Activated CD8-positive, alpha-beta memory T cell treated with anti-CD3 and anti-CD28 coated beads, Interleukin-2, amount 50 U/mL, for 4 hours (primary cell): ENCODE results near the gene GNG4.
"Not testable (repeated sequence)": the region's sequence is repeated elsewhere in the genome, so short reads cannot be mapped to it uniquely, and the experiment has no call there.

Source experiments
- DNase-seq: peaks from one replicate; pipeline ENCODE4 v3.0.0-alpha.2; 2020

The GNG4 gene

GRCh38 chr1:235648954-235649367, 623 bp downstream of the GNG4 start:
- DNase-seq, result peak; percentile 53

DNA sequence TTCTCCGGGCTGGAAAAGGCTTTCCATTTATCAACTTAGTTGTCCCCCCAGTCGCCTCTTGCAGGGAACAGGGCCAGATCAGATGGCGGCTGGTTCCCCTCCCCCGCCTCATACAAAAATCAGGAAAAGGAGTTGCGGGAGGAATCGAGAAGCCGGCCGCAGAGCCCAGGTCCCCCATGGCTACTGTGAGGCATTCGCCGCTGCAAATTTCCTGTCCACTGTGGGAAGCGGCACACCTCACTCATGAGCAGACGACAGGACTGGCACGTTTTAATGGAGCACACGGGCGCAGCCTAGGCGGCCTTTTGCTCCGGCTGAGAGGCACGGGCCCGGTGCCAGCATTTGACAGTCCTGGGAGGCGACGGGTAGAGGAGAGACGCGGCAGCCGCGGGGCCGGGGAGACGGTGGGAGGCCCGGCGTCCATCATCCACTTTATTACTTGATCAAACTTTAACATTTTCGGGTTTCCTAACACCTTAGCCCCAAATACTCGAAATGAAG, 1.1 kb downstream of the GNG4 start:
- DNase-seq, result no peak

- not testable (repeated sequence) for DNase-seq
Observed at GRCh38 chr1:235647537-235647936, 2.0 kb downstream of the GNG4 start.

DNA sequence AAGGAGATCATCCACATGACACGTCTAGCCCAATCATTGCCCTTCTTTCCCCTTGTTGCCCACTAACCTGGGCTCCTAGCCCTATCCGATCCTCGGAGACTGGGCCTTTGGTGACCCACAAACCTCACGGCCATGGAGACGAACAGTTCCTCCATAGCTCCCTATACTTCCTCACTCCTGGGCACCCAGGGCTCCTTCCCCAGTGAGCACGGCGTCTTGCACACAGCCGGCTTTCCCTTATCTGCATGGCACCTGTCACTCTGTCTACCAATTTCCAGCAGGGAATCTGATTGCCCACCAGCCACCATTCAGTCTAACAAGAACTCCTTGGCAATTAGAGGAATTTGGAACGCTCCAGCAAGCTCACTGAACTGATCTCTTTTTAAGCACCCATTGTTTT, 3.1 kb downstream of the GNG4 start:
- no peak for DNase-seq

DNA sequence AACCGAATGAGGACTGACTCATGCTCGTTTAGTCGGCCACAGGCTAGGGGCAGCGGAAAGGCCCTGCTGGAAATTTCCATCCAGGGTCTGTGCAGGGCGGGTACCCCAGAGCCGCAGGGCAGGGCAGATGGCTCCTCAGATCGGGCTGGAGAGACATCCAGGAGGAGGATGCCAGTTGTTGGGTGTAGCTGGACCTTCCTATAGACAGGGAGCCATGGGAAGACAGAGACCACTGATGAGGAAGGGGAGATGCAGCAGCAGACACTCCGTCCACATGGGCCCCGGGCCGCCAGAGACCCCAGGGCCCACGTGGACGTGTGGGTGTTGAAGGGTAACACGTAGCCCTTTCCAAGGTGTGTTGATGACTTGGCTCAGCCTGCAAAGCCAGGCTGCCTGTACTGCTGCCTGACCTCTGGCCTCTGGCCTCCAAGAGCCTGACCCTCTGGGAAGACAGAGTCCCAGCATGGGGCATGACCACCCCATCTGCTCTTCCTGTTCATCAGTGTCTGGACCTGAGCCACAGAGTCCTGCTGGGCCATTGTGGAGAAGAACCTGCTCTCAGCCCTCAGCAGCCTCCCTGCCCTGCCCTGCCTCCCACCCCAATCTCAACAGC, 4.8 kb downstream of the GNG4 start:
- no peak for DNase-seq

GRCh38 chr1:235643837-235644692, 5.5 kb downstream of the GNG4 start:
- DNase-seq, result no peak

GRCh38 chr1:235642943-235643371, 6.6 kb downstream of the GNG4 start:
- DNase-seq, result no peak

DNA sequence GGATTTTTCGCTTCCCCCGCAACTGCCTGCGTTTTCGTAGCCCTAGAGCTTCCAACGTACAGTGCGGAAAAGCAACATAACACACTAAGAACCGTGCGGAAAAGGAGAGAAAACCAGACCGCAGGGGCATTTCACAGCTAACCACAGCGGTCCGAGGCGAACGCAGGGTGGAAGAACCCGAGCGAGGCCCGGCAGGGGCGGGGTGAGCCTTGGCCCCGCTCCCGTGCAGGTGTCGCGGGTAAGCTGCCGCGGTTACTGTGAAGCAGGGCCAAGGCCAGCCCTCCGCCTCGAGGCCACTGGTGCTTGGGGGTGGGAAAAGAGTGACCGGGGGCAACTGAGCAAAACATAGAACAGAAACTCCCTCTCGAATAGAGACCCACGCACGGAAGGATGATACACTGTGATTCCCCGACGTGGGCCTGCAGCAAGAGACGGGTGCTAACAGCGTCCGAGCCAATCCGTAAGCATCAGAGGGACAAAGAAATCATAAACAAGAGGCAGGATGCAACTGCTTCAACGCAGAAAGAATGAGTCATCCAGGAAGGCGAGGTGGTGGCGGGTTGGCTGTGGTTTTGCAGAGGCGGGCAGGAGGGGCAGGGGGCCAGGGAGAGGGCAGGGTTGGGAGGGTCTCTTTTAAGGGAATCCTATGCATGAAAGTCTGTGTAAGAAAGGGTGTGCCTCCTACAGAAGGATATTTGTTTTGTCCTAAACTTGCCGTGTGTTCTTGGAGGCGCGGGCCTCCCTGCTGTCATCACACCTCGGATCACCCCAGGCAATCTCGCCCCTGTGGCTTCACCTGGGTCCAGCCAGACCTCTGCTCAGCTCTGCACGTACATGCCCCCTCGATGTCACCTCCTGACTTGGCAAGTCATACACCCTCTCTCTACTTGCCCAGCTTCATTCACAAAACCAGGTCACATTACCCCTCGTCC, 7.3 kb downstream of the GNG4 start:
- DNase-seq, result peak; percentile 52

GRCh38 chr1:235640580-235640979, 9.0 kb downstream of the GNG4 start:
- no peak for DNase-seq

DNA sequence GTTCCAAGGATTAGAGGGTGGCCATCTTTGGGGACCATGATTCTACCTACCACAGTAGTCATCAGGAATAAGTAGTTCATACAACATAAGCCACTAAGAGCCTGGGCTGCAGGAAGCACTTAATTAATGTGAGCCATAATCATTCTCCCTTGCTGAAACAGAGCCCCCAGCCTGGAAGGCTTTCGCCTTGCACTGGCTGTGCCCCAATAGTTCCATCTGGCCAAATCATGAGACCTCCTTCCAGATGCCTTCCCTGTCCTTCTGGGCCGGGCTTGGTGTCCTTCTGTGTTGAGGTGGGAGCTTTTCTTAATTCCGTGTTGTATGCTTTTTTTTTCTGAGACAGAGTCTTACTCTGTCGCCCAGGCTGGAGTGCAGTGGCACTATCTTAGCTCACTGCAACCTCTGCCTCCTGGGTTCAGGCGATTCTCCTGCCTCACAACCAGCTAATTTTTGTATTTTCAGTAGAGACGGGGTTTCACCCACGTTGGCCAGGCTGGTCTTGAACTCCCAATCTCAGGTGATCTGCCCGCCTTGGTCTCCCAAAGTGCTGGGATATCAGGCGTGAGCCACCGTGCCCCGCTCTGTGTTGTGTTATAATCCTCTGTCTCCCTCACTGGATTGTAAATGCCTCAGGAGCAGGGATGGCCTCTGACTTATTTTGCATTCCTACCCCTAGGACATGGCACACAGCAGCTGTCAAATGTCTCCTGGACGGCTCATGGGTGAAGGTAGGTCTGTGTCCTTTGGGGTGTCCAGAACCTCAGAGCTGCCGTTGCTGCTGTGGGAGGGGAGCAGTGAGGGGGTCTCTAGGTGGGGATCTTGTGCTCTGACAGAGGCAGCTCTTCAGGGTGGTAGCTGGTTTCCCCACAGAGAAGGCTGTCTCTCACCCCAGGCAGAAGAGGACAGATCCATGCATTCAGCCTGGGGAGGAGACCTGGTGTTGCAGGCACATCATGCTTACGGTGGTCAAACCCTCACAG, 10.1 kb downstream of the GNG4 start:
- DNase-seq, result no peak

- not testable (repeated sequence) for DNase-seq
Observed at GRCh38 chr1:235638612-235639011, 11.0 kb downstream of the GNG4 start.

DNA sequence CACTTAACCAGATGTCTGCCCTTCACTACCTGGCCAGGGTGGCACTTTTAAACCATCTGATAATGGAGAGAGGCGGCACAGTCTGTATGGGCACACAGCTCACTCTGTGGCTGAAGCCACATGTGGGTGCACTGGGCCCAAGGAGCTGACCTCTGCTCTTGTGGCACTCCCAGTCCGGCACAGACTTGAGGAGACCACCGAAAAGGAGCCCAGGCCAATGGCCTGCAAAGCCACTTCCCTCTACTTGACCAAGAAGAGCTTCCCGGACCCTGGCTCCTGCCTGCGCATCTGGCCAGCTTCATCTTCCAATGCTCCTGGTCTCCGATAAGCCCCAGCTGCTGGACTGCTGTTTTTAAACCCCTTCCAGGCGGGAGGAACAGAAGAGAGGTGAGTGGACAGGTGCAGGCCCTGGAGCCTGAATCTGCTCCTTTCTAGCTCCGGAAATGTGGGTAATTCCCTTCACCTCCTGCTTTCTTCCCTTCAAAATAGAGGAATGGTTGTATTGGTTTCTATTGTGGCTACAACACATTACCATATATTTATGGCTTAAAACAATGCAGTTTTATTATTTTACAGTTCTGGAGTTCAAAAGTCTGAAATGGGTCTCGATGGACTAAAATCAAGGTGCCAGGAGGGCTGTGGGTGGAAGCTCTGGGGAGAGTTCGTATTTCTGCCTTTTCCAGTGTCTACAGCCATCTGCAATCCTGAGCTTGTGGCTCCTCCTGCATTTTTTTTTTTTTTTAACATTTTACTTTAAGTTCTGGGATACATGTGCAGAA, 11.6 kb downstream of the GNG4 start:
- no peak for DNase-seq

DNA sequence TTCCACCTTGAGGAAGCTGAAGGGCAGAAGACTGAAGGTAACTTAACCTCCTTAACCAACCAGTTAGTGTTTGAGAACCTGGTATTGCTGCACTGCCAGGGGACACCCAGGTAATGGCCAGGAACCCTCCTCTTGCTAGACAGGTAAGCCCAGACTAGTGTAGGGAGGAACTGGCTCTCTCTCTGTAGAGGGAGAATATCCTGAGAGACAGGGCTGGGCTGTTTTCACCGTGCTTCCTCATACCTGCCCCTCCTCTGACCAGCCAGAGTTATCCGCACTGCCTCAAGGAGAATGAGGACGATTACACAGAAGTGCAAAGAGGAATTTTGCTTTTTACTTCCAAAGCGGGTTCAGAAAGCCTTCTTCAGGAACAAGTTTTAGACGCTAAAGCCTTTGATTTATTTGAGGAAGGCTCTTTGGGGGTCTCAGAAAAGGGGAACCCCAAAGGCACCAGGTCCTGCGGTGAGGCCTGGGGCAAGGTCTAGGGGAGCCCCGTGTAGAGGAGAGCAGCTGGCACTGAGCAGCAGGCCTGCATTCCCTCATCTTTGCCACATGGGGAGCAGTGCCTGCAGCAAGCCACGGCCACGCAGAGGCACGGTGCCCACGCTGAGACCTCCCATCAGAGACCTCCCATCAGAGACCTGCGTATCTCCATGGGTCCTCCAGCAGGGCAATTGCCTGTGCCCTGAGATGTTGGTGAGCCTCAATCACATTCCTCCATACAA, 13.5 kb downstream of the GNG4 start:
- no peak for DNase-seq

- no peak for DNase-seq
Observed at GRCh38 chr1:235632506-235633401, 16.8 kb downstream of the GNG4 start.

DNA sequence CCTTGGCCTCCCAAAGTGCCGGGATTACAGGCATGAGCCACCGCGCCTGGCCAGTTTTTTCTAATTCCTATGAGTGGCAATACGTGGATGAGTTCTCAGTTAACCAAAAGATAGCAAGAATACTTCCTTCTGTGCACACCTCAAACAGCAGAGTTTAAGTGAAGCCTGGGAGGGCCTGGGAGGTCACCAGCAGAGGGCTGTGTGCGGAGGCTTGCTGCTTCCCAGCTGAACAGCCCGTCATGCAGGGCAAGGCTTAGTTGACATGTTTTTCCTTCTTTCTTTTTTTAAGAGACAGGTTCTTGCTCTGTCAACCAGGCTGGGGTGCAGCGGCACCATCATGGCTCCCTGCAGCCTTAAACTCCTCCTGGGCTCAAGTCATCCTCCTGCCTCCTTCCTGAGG, 17.8 kb downstream of the GNG4 start:
- DNase-seq, result no peak

GRCh38 chr1:235628316-235629005, 21.1 kb downstream of the GNG4 start:
- DNase-seq, result no peak

- no peak for DNase-seq
Observed at GRCh38 chr1:235625831-235626230, 23.8 kb downstream of the GNG4 start.

DNA sequence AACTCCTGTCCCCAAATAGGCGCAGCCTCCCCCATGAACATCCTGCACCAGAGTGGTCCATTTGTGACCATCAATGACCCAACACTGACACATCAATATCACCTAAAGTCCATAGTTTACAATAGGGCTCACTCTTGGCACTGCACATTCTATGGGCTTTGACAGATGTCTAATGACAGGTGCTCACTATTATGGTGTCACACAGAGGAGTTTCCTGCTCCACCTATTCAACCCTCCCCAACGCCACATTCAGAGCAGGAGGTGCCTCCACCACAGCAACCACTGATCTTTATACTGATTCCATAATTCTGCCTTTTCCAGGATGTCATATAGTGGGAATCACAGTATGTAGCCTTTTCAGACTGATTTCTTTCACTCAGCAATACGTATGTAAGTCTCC, 24.2 kb downstream of the GNG4 start:
- no peak for DNase-seq
